ENCODE data around the gene PDCD2L.

Gene PDCD2L

GRCh38 chr19:34359140-34359953 lies 44.9 kb upstream of the PDCD2L start:
- Histone ChIP-seq H3K4me1 (peaks cover 12% of the 10 kb centered on the region), H3K9me3 (ENCODE audit: control insufficient read depth, low read length) (no peaks in the 10 kb centered on the region), H3K4me3 (ENCODE audit: low read depth, low read length) (peak overlapping the region; percentile 45), H2AFZ (peak overlapping the region; percentile 93), H3K36me3 (ENCODE audit: control insufficient read depth, insufficient read depth, low read length) (no peaks in the 10 kb centered on the region), H3K27ac (peak overlapping the region; percentile 87), H3K9ac (no peak overlapping the region), H3K79me2 (no peaks in the 10 kb centered on the region), H3K27me3 (ENCODE audit: control insufficient read depth, insufficient read depth, low read length) (no peaks in the 10 kb centered on the region), H3K4me2 (ENCODE audit: low read length) (peak overlapping the region; percentile 70)
- TF ChIP-seq, protein P1, sequence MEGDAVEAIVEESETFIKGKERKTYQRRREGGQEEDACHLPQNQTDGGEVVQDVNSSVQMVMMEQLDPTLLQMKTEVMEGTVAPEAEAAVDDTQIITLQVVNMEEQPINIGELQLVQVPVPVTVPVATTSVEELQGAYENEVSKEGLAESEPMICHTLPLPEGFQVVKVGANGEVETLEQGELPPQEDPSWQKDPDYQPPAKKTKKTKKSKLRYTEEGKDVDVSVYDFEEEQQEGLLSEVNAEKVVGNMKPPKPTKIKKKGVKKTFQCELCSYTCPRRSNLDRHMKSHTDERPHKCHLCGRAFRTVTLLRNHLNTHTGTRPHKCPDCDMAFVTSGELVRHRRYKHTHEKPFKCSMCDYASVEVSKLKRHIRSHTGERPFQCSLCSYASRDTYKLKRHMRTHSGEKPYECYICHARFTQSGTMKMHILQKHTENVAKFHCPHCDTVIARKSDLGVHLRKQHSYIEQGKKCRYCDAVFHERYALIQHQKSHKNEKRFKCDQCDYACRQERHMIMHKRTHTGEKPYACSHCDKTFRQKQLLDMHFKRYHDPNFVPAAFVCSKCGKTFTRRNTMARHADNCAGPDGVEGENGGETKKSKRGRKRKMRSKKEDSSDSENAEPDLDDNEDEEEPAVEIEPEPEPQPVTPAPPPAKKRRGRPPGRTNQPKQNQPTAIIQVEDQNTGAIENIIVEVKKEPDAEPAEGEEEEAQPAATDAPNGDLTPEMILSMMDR (IDR thresholded peaks at IDR 0.05) = peak; percentile 63

DNA sequence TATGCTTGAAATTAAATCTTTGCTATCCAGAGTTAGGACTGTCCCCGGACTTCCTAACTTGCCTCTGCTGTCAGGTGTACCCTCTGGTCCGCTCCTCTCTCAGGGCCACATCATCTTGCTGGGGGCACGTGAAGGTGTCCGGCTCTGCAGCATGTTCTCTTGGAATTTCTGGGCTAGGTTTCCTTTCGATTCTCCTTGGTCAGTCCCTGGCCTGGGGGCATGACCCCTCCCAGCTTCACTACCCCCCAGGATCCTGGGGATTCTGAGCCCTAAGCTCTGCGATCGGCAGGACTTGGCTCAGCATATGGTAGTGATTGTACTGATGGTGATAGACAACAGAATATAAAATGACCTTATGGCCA lies 44.3 kb upstream of the PDCD2L start:
- H3K4me3 ChIP-seq (ENCODE audit: low read depth, low read length) = peak overlapping the region; percentile 45
- H3K9ac ChIP-seq = no peak overlapping the region
- peak overlapping the region; percentile 87 for H3K27ac ChIP-seq
- TF ChIP-seq, protein P1 (IDR thresholded peaks at IDR 0.05) = no peak
- H3K4me2 ChIP-seq (ENCODE audit: low read length) = peak overlapping the region; percentile 70
- H3K36me3 ChIP-seq (ENCODE audit: control insufficient read depth, insufficient read depth, low read length) = no peaks in the 10 kb centered on the region
- H3K4me1 ChIP-seq = peaks cover 15% of the 10 kb centered on the region
- H3K79me2 ChIP-seq = no peaks in the 10 kb centered on the region
- peak overlapping the region; percentile 93 for H2AFZ ChIP-seq
- H3K9me3 ChIP-seq (ENCODE audit: control insufficient read depth, low read length) = no peaks in the 10 kb centered on the region
- no peaks in the 10 kb centered on the region for H3K27me3 ChIP-seq (ENCODE audit: control insufficient read depth, insufficient read depth, low read length)

DNA sequence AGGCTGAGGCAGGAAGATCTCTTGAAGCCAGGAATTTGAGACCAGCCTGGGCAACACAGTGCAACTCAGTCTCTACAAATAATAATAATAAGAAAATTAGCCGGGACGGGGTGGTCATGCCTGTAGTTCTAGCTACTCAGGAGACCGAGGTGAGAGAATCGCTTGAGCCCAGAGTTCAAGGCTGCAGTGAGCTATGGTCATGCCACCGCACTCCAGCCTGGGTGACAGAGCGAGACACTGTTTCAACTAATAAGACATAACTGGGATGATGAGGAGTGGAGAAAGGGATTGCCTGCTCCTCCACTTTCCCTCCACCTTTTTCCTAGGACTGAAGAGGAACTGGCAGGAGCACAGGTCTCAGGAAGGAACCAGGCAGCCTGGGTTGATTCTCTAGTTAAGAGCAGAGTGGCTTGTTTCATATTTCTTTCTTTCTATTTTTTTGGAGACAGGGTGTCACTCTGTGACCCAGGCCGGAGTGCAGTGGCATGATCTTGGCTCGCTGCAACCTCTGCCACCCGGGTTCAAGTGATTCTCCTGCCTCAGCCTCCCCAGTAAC lies 43.8 kb upstream of the PDCD2L start:
- Histone ChIP-seq H3K4me2 (ENCODE audit: low read length) (no peak overlapping the region), H3K9me3 (ENCODE audit: control insufficient read depth, low read length) (no peaks in the 10 kb centered on the region), H2AFZ (no peak overlapping the region), H3K4me3 (ENCODE audit: low read depth, low read length) (no peak overlapping the region), H3K36me3 (ENCODE audit: control insufficient read depth, insufficient read depth, low read length) (no peaks in the 10 kb centered on the region), H3K9ac (no peak overlapping the region), H3K27me3 (ENCODE audit: control insufficient read depth, insufficient read depth, low read length) (no peaks in the 10 kb centered on the region), H3K79me2 (peaks cover 2% of the 10 kb centered on the region), H3K27ac (no peak overlapping the region), H3K4me1 (peaks cover 15% of the 10 kb centered on the region)
- TF ChIP-seq, protein P1 (IDR thresholded peaks at IDR 0.05) = no peak

GRCh38 chr19:34362679-34363069 lies 41.5 kb upstream of the PDCD2L start:
- Histone ChIP-seq H3K27ac (no peak overlapping the region), H3K4me1 (peaks cover 17% of the 10 kb centered on the region), H3K79me2 (peaks cover 24% of the 10 kb centered on the region), H3K4me3 (ENCODE audit: low read depth, low read length) (no peak overlapping the region), H3K27me3 (ENCODE audit: control insufficient read depth, insufficient read depth, low read length) (no peaks in the 10 kb centered on the region), H3K36me3 (ENCODE audit: control insufficient read depth, insufficient read depth, low read length) (no peaks in the 10 kb centered on the region), H3K4me2 (ENCODE audit: low read length) (no peak overlapping the region), H3K9me3 (ENCODE audit: control insufficient read depth, low read length) (no peaks in the 10 kb centered on the region), H3K9ac (no peak overlapping the region), H2AFZ (no peak overlapping the region)
- TF ChIP-seq, protein P1 (IDR thresholded peaks at IDR 0.05) = no peak

All from parathyroid adenoma (tissue), 2 donors.